ENCODE measurements around the gene FILIP1L.

FILIP1L gene

DNA sequence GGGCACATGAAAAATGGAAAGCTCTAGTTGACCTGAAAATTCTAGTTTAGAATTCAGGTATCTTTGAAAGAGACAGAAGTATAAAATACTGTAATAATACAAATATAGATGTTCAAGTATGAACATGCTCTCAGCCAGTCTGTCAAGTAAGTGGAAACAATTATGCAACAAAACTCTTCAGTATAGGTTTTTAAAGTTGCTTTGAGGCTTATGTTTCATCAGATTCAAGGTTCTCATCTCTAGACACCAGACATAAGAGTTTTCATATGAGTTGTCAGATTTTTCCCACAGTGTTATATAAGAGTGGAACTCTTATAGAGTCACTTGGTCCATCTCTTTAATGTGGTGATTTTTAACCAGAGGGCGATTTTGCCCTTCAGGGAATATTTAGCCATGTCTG, 274.7 kb downstream of the FILIP1L start:
- TF ChIP-seq TAF1 (IDR thresholded peaks at IDR 0.05; ENCODE audit: borderline replicate concordance, insufficient read depth, low read length) (no peak), SIN3A (IDR thresholded peaks at IDR 0.05; ENCODE audit: borderline replicate concordance, insufficient read depth, low read length) (no peak), FOXP2 (optimal IDR thresholded peaks at IDR 0.05; ENCODE audit: borderline replicate concordance, extremely low read depth, extremely low read length, insufficient read depth) (no peak), POLR2AphosphoS5 (IDR thresholded peaks at IDR 0.05; ENCODE audit: low read depth, low read length) (no peak)
- TF ChIP-seq, protein P1, sequence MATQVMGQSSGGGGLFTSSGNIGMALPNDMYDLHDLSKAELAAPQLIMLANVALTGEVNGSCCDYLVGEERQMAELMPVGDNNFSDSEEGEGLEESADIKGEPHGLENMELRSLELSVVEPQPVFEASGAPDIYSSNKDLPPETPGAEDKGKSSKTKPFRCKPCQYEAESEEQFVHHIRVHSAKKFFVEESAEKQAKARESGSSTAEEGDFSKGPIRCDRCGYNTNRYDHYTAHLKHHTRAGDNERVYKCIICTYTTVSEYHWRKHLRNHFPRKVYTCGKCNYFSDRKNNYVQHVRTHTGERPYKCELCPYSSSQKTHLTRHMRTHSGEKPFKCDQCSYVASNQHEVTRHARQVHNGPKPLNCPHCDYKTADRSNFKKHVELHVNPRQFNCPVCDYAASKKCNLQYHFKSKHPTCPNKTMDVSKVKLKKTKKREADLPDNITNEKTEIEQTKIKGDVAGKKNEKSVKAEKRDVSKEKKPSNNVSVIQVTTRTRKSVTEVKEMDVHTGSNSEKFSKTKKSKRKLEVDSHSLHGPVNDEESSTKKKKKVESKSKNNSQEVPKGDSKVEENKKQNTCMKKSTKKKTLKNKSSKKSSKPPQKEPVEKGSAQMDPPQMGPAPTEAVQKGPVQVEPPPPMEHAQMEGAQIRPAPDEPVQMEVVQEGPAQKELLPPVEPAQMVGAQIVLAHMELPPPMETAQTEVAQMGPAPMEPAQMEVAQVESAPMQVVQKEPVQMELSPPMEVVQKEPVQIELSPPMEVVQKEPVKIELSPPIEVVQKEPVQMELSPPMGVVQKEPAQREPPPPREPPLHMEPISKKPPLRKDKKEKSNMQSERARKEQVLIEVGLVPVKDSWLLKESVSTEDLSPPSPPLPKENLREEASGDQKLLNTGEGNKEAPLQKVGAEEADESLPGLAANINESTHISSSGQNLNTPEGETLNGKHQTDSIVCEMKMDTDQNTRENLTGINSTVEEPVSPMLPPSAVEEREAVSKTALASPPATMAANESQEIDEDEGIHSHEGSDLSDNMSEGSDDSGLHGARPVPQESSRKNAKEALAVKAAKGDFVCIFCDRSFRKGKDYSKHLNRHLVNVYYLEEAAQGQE (IDR thresholded peaks at IDR 0.05; ENCODE audit: insufficient read depth in 1 of 2, low read depth in 2 of 2, low read length in 2 of 2), result no peak

DNA sequence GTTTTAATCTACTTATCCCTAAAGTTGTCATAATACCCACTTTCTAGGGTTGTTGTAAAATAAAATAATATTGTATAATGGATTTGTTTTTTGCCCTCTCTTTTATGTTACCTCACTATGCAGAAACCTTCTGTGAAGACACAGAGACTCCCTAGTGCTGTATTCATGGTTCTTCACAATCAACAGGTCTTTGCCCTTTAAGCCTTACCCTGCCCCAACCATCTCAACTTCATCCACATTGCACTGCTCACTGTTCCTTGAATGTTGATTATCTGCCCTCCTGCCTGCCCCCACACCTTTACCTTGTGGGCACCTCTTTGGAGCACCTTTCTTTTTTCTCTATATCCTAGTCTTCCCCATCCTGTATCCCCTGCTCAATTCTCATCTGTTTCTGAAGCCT, 275.5 kb downstream of the FILIP1L start:
- no peak for TF ChIP-seq TAF1 (IDR thresholded peaks at IDR 0.05; ENCODE audit: borderline replicate concordance, insufficient read depth, low read length)
- no peak for TF ChIP-seq FOXP2 (optimal IDR thresholded peaks at IDR 0.05; ENCODE audit: borderline replicate concordance, extremely low read depth, extremely low read length, insufficient read depth)
- TF ChIP-seq, protein P1 (IDR thresholded peaks at IDR 0.05; ENCODE audit: insufficient read depth in 1 of 2, low read depth in 2 of 2, low read length in 2 of 2), result no peak
- no peak for TF ChIP-seq POLR2AphosphoS5 (IDR thresholded peaks at IDR 0.05; ENCODE audit: low read depth, low read length)
- TF ChIP-seq SIN3A (IDR thresholded peaks at IDR 0.05; ENCODE audit: borderline replicate concordance, insufficient read depth, low read length), result no peak

DNA sequence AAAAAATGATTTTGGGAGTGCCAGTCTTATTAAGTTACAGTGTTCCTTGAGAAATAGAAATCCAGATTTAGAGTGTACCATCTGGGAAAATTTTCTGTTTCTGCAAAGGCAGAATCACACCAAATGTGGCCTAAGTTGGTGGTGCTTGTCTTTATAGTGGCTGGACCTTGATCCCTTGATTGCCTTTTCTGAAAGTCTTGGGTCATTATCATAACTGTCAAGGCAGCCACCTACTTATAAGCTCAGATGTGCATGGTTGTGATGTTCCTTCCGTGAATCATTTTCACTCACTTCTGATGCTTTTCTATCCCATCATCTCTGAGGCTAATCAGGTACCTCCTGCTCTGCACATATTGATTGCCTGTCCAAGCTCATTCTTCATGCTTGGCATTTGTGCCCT, 276.6 kb downstream of the FILIP1L start:
- TF ChIP-seq, protein P1 (IDR thresholded peaks at IDR 0.05; ENCODE audit: insufficient read depth in 1 of 2, low read depth in 2 of 2, low read length in 2 of 2), result no peak
- TF ChIP-seq SIN3A (IDR thresholded peaks at IDR 0.05; ENCODE audit: borderline replicate concordance, insufficient read depth, low read length) (no peak), FOXP2 (optimal IDR thresholded peaks at IDR 0.05; ENCODE audit: borderline replicate concordance, extremely low read depth, extremely low read length, insufficient read depth) (no peak), TAF1 (IDR thresholded peaks at IDR 0.05; ENCODE audit: borderline replicate concordance, insufficient read depth, low read length) (no peak), POLR2AphosphoS5 (IDR thresholded peaks at IDR 0.05; ENCODE audit: low read depth, low read length) (no peak)

DNA sequence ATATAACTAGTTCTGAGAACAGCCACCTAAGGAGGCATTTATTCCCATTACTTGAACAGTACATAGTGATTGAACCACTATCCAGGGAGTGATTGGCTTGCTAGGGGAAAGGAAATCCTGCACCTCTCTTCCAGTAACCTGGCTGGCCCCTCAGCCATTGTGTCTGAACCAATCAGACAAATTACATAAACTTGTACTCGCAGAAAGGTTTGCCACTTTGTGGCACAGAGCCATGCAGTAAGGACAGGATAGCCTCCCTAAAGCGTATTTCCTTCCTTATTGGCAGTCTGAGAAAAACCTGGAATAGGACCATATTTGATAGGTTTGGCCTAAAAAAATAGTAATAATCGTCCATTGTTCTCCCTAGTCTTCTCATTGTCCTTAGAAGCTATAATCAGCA, 277.6 kb downstream of the FILIP1L start:
- TF ChIP-seq TAF1 (IDR thresholded peaks at IDR 0.05; ENCODE audit: borderline replicate concordance, insufficient read depth, low read length), result no peak
- TF ChIP-seq, protein P1 (IDR thresholded peaks at IDR 0.05; ENCODE audit: insufficient read depth in 1 of 2, low read depth in 2 of 2, low read length in 2 of 2), result no peak
- no peak for TF ChIP-seq FOXP2 (optimal IDR thresholded peaks at IDR 0.05; ENCODE audit: borderline replicate concordance, extremely low read depth, extremely low read length, insufficient read depth)
- no peak for TF ChIP-seq POLR2AphosphoS5 (IDR thresholded peaks at IDR 0.05; ENCODE audit: low read depth, low read length)
- no peak for TF ChIP-seq SIN3A (IDR thresholded peaks at IDR 0.05; ENCODE audit: borderline replicate concordance, insufficient read depth, low read length)
